Activated naive CD4-positive, alpha-beta T cell treated with Interleukin-2 at 50 U/mL for 16 hours (primary cell): ENCODE data around the gene KCNMA1.

Experiments
- DNase-seq: peaks from one replicate; pipeline ENCODE4 v3.0.0-alpha.2; 2020

KCNMA1 gene

GRCh38 chr10:77023396-77023795, 614.2 kb downstream of the KCNMA1 start:
- no peak for DNase-seq

GRCh38 chr10:77022671-77023070, 614.9 kb downstream of the KCNMA1 start:
- DNase-seq: no peak

DNA sequence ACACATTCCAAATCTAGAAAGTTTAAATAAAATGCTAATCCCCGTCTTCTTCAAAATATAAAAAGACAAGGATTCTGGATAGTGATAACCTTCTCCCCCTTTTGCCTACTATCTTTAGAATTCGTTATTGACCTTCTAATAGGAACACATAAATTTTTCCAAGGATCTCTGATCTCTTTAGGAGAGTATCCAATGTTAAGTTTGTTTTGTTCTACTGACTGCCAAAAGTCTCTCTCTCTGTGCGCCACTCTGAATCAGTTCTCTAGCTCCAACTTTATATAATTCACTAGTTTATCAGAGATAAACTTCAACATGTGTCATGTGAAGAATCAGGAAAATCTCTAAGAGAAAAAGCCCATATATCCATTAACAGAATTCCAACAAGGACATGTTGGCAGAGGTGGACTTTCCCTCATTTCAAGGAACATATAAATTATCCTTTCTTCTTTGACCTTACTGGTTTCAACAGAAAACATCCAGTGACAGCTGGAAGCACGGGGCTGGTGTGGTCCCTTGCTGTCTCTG, 615.6 kb downstream of the KCNMA1 start:
- DNase-seq: no peak

DNA sequence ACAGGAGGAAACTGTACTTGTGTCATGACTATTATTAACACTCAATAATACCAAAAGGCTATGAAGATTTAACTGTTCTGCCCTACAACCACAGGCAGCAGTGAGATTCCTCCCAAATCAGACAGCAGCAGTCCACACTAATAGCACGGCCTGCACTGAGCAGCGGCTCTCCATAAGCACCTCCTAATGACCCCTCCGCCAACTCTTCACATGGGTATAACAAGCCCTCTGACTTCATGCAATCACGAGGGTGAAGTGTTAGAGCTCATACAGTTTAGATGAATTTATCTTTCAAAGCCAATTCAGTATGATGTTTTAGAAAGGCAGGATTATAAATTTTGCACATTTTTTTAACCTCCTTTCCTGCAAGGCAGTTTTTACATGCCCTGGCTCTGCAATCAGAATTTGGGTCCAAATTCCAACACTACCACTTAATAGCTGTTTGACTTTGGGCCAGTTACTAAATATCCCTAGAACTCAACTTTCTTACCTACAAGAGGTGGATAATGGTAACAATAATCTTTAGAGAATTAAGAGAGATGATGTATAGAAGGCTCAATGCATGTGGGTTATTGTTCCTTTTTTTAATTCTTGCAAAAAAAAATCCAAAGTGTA, 617.1 kb downstream of the KCNMA1 start:
- no peak for DNase-seq

- no peak for DNase-seq
These were observed 620.8 kb downstream of the KCNMA1 start for GRCh38 chr10:77016855-77017254.

DNA sequence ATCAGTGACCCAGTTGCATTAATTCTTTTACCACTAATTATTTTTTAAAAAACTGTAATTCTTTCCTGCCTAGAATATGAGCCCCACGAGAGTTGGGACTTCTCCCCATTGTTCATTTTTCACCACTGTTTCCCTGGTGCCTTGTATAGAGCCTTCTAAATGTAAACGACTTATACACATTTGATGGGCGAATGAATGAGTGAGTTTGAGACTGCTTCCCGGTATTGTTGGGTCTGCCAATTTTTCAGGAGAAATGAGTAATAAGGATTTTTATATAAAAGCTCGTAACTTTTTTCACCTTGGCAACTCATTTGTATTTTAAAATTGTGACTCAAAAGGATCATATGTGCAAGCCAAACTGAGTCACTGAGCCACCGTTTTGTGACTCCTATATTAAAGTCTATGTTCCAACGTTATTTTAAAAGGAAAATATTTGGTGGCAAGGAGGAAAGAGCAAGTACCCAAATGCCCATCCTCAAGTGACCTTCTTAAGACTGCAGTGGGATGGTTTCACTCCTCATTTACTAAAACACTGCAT, 621.3 kb downstream of the KCNMA1 start:
- DNase-seq: no peak

- no peak for DNase-seq
These were observed 622.2 kb downstream of the KCNMA1 start for GRCh38 chr10:77015360-77015759.

GRCh38 chr10:77012812-77013500, 624.7 kb downstream of the KCNMA1 start:
- no peak for DNase-seq

DNA sequence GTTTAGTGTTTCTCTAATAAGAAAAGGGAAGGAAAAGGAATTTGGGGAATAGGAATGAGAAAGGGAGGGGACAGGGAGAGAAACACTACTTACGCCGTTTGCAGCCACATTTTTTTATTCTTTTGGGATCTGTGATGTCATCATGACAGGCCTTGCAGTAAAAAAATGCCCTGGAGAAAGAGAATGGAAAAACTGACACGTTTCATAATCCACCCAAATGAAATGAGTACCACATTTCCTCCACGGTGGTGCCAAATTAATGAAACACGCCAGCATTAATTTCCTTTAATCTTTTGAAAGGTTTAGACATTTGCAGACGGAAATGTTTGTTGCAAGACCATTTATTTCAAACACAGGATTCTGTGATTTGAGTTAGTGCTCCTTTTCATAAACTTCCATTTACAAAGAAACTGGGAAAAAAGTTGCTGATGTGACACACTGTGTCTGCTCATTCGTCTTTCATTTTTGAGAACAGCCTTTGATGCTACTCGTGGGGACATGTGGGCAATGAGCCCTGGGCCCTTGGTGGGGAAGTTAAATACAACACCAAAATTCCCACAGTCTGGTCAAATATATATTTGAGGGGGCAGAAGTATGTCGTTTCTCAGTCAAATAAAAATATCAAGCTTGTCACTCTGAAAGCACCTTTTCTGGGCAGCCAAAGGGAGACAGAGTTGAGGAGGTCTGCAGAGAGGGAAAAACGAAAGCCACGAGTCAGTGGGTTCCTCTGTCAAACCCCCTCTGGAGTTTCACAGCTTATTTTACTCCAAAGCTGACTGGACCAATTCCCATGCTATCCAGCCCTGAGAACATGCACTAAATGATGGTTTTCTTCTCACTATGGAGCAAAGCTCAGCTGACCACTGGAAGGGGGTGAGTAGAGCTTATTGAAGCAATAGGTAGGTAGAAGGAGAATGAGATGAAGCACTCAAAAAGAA, 625.5 kb downstream of the KCNMA1 start:
- no peak for DNase-seq

GRCh38 chr10:77010430-77010829, 627.2 kb downstream of the KCNMA1 start:
- DNase-seq: no peak

- DNase-seq: no peak
These were observed 629.8 kb downstream of the KCNMA1 start for GRCh38 chr10:77007834-77008233.

- DNase-seq: no peak
These were observed 630.6 kb downstream of the KCNMA1 start for GRCh38 chr10:77006836-77007511.

- DNase-seq: no peak
These were observed 631.7 kb downstream of the KCNMA1 start for GRCh38 chr10:77005871-77006270.

DNA sequence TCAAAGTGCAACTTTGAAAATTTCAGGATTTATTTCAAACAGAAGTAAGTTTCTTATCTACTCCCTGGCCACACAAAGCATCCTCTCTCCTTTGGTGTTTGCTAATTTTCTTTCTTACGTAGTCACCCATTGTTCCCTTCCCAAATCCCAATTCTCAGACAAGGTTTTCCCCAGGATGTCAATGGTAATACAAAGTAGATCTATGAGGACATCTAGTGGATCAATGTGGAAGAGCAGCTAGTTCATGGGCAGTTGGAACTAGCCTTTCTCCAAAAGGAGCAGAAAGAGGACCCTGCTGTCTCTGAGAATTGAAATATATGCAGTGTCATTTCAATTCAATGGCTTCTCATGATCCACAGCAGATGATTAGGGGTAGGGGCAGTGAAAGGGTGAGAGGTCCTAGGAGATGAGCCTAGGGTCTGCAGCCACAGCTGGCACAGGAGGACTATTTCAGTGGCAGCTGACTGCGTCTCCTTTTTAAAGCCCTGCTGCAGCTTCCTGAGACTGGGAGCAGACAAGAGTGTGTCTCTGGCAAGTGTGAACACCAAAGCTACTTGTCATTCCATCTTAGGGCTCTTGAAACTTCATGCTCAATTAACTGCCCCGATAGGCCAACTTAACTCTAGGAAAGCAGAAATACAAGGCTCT, 632.6 kb downstream of the KCNMA1 start:
- DNase-seq: no peak

DNA sequence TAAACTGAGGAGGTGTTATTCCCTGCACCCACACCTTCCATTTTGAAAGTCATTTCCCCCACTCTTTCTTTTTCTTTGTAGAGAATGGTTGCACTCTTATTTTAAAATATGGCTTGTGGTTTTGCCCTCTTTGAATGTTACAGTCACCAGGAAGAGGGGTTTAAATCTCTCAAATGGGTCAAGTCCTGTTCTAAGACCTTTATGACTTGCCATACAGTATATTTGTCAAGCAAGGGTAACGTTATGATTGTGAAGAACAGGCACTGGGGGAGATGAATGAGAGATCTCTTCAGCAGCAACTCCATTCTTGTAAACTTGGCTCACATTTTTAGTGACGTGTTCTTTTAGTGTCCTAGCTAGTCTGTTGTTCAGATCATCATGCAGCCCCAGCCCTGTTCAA, 634.7 kb downstream of the KCNMA1 start:
- DNase-seq: no peak

GRCh38 chr10:77001206-77001605, 636.4 kb downstream of the KCNMA1 start:
- DNase-seq: no peak

GRCh38 chr10:76998451-76998850, 639.2 kb downstream of the KCNMA1 start:
- no peak for DNase-seq

DNA sequence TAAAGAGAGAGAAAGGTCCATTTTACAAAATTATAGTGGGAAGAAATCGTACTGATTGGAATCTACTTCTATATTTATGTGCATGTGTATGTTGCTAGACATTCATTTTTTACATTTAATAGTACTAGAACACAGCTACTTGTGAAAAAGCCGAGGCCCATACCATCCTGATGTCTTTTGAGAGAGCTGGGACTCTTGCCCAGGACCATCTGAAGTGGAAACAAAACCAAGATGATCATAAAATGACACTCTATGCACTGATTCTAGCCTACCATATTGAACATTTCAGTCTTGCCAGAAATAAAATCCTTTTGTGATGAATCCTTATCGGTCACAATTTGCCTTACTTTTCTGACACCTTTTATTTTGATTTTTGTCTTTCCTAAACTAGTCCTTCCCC, 640.0 kb downstream of the KCNMA1 start:
- DNase-seq: no peak

DNA sequence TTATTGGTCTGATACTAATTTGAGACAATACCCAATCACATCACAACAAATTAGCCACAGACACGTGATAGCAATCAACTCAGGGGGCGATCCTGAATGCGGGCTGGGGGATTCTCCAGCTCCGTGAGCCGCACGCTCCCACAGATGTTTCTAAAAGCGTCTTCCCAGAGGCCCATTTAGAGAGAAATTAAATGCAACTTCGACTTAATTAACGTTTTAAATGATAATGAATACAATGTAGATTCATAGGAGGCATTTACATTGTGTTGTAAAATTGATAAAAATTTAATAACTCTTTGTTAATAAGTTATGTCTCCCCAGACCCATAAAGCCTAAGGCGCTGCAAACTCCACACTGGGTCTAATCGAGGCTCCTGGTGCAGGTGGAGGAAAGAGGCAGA, 642.6 kb downstream of the KCNMA1 start:
- no peak for DNase-seq

GRCh38 chr10:76993213-76993612, 644.4 kb downstream of the KCNMA1 start:
- DNase-seq: no peak

- no peak for DNase-seq
These were observed 645.1 kb downstream of the KCNMA1 start for GRCh38 chr10:76992467-76992866.

GRCh38 chr10:76991621-76992020, 646.0 kb downstream of the KCNMA1 start:
- no peak for DNase-seq
